ENCODE measurements around the gene EML1.

DNA sequence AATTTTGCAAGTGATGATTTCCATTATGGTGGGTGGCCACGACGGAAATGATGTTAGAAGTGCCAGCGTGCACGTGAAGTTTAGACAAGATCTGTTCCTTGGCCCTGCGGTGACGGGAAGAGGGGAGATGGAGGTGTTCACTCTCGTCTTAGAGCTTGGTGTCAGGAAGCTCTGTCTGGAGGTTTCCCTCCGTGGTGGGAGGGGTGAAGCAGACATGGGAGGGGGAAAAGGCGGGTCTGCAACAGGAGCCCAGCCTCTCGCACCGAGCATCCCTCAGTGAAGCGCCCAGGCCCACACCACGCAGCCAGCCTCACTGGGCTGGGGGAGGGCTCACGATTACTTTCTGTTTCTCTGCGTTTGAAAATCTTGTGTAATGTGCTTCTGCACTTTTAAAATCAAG, 26.3 kb downstream of the EML1 start:
- TF ChIP-seq, protein P1, sequence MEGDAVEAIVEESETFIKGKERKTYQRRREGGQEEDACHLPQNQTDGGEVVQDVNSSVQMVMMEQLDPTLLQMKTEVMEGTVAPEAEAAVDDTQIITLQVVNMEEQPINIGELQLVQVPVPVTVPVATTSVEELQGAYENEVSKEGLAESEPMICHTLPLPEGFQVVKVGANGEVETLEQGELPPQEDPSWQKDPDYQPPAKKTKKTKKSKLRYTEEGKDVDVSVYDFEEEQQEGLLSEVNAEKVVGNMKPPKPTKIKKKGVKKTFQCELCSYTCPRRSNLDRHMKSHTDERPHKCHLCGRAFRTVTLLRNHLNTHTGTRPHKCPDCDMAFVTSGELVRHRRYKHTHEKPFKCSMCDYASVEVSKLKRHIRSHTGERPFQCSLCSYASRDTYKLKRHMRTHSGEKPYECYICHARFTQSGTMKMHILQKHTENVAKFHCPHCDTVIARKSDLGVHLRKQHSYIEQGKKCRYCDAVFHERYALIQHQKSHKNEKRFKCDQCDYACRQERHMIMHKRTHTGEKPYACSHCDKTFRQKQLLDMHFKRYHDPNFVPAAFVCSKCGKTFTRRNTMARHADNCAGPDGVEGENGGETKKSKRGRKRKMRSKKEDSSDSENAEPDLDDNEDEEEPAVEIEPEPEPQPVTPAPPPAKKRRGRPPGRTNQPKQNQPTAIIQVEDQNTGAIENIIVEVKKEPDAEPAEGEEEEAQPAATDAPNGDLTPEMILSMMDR (IDR thresholded peaks at IDR 0.05 in 4 of 5, conservative IDR thresholded peaks at IDR 0.05 in 1 of 5): no peak
- no peak for TF ChIP-seq POLR2A (IDR thresholded peaks at IDR 0.05)

All from gastrocnemius medialis (tissue), 4 donors.